NCI-H1417 (cell line): ENCODE measurements around the gene GNAT1.
A peak's percentile ranks its signal among the peaks of the same experiment; 100 is the strongest.

ENCODE experiments used
- DNase-seq, 3 experiments: peaks; one replicate each; lab custom pipeline; 2025; lab: John Stamatoyannopoulos, UW

The GNAT1 gene

DNA sequence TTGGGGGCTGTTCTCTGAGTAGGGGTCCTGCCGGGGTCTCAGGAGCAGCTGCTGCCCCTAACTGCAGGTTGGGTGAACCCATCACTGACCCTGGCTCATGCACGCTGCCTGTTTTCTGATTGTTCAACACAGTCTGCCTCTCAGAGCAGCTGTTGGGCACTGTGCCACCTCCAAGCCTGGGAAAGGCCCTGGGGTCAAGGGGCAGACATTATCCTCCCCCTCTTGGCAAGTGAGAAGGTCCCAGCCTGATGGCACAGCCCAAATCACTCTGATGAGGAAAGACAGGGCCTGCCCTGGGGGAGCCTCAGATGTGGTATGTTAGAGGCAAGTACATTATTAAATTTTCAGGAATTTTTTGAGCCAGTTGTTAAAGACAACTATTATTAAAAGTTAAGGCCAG is 14.1 kb upstream of the GNAT1 start:
- DNase-seq, result no peak

DNA sequence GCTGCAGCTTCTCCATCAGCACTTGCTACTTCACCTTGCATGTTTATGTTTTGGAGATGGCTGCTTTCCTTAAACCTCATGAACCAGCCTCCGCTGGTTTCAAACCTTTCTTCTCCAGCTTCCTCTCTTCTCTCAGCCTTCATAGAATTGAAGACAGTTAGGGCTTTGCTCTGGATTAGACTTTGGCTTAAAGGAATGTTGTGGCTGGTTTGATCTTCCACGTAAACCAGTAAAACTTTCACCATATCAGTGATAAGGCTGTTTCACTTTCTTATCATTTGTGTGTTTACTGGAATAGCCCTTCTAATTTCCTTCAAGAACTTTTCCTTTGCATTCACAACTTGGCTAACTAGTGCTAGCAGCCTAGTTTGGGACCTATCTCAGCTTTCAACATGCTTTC is 11.7 kb upstream of the GNAT1 start:
- DNase-seq, result no peak

DNA sequence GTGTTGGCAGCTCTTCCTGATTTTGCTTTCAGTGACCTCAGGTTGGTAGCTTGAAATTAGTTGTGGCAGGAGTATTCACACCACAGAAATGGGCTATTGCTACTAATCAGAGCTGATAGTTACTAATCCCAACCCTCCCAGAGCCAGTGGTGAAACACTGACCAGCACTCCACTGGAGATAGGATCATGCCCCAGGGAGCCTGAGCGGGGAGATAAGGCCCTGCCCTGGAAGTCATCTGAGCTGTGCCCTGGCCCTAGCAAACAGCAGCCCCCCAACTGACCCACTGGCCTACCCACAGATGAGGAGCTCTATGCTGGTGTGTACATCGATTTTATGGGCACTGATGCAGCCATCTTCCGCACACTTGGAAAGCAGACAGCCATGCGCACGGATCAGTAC is 9.4 kb upstream of the GNAT1 start:
- DNase-seq, result no peak

DNA sequence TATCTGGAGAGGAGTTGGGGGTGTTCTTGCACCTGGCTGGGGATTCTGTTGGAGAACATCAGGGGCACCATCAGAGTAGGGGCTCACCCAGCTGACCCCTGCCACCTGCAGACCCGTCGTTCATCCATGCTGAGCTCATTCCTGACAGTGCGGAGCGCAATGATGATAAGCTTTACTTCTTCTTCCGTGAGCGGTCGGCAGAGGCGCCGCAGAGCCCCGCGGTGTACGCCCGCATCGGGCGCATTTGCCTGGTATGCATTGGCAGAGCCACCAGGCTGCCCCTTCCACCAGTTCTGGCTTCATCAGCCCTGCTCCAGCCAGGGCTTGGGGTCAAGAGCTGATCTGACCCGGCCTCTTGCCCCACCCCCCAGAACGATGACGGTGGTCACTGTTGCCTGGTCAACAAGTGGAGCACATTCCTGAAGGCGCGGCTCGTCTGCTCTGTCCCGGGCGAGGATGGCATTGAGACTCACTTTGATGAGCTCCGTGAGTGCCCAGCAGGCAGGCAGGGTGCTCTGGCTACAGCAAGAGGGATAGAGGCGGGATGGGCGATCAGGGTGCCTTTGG is 8.8 kb upstream of the GNAT1 start:
- no peak for DNase-seq

DNA sequence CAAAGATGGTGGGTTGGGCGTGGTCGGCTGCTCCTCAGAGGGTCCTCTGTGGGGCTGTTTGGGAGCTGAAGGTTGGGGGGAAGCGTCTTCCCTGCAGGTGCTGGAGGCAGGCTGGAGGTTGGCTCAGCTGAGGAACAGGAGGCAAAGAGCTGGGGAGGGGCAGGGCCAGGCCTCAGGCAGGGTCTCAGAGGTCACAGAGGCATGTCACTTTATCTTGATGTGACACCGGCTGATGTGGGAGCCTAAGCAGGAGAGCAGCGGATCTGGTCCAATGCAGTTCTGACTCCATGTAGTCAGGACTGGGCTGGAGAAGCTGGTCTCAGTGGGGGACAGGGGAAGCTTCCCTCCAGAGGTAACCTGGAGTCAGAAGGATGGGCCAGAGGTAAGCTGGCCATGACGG is 7.7 kb upstream of the GNAT1 start:
- no peak for DNase-seq

DNA sequence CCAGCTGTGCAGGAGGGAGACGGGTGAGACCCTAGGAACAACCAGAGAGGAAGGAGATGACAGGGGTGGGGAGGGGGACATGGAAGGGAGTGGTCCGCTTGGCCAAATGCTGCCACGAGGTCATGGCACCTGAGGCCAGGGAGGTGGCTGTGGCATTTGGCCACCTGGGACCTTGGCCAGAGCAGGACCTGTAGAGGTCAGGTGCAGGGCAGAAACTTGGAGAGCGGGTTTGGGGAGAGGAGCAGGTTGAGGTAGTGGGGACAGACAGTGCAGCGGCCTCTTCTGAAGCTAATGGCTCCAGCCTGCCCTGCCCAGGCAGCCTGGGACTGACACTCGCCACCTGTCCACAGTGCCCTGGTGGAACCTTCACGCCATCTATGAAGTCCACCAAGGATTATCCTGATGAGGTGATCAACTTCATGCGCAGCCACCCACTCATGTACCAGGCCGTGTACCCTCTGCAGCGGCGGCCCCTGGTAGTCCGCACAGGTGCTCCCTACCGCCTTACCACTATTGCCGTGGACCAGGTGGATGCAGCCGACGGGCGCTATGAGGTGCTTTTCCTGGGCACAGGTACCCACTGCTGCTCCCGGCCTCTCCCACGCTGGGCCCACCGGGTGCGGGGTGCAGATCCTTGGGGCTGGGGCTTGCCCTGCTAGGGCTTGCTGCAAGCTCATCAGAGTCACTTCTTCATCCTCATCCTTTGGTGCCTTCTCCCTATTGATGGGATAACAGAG is 7.0 kb upstream of the GNAT1 start:
- no peak for DNase-seq

DNA sequence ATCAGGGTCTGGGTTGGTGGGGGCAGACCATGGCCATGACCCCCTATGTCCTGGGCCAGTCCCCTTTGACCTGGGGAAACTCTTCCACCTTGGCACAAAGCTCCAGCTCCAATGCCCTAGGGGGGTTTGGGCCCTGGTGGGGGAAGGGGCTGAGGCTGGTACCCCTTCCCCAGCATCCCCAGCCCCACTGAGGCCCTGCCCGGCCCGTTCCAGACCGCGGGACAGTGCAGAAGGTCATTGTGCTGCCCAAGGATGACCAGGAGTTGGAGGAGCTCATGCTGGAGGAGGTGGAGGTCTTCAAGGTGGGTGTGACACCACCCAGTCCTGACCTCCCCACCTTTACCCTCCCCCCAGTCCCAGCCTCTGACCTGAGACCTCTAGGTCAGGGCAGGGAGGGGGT is 6.2 kb upstream of the GNAT1 start:
- DNase-seq, result no peak

DNA sequence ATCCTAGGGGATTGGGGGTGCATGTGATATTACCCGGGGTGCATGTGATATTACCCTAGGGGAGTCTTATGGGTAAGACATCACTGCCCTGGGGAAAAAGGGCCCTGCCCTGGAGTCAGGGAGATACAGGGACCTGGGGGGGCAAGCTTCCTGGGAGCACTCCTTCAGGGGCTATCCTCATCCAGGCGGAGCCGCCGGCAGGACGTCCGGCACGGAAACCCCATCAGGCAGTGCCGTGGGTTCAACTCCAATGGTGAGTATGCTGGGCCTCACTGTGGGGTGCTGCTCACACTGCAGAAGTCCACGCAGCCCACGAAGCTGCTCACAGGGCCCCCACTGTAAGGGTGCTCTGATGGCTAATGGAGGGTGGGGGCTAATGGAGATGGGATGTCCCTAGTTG is 5.3 kb upstream of the GNAT1 start:
- no peak for DNase-seq

DNA sequence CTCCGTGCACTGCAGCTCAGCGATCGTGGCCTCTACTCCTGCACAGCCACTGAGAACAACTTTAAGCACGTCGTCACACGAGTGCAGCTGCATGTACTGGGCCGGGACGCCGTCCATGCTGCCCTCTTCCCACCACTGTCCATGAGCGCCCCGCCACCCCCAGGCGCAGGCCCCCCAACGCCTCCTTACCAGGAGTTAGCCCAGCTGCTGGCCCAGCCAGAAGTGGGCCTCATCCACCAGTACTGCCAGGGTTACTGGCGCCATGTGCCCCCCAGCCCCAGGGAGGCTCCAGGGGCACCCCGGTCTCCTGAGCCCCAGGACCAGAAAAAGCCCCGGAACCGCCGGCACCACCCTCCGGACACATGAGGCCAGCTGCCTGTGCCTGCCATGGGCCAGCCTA is 3.7 kb upstream of the GNAT1 start:
- DNase-seq, result no peak

DNA sequence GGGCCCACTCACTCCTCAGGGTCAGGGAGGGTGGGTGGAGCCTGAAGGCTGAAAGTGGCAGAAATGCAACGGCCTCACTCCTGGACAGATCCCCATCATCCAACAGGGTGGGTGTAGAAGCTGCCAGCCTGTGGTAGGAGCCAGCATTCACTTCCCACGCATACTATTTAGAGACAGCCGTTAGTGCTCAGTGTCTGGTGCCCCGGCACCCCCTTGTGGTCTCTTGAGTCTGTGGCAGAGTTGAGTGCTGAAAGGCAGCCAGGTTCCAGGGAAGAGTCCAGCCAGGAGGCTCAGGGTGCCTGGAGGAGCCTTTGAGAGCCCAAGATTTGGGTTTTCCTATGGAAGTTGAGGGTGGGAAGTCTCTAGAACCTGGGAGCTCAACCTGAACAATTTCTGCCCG is 2.1 kb upstream of the GNAT1 start:
- peak; percentile 21 to 68 (median 39) for DNase-seq

DNA sequence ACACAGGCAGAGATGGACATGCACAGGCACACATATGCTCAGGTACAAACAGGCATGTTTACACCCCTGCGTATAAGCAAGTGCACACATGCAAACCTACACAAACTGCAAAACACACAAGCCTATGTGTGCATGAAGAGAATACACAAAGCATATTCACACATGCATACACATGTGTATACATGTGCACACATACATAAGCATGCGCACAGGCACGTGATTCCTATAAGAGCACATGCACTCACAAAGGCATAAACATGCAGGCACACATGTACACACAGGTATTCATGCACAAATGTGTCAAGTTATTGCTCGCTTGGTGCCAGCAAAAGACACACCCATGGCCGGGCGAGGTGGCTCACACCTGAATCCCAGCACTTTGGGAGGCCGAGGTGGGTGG is 1.4 kb upstream of the GNAT1 start:
- DNase-seq, result no peak

DNA sequence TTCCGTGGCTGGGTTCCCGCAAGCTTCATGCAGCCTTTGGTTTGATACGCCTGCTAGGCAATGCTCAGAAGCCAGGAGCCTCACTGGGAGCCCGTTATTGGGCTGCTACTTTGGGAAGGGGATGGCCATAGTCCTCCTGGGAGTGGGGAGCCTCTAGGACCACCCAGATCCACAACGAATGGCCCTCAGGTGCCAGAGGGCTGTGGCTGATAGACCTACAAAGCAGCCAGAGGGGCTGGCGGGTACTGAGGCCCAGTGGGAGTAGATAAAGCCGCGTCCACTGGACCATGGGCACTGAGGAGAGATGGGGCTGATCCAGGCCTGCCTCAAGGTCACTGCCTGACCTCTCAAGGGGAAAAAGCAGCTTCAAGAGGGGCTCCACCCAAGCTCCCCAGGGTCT is 714 bp downstream of the GNAT1 start:
- no peak for DNase-seq

DNA sequence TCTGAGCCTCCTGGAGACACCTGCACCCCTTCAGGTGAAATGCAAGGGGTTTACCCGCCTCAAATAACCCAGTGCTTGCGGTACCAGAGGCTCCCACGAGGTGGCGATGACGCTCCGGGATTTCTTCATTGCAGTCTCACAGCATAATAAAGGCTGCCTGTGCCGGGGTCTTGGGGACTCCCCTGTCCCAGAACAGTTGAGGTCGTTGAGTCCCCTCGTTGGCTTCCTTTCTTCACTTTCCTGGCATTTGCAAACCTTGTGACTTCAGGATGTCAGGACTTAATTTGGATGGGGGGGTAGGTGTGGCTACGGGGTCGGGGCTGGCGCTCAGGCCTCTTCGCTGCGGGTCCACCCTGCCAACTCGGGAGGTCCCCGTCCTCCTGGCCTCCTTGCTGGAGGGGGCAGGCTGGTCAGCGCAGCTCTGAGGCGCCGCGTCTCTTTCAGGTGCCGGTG is 1.3 kb downstream of the GNAT1 start:
- DNase-seq, result peak; percentile 62 to 76 (median 66)

DNA sequence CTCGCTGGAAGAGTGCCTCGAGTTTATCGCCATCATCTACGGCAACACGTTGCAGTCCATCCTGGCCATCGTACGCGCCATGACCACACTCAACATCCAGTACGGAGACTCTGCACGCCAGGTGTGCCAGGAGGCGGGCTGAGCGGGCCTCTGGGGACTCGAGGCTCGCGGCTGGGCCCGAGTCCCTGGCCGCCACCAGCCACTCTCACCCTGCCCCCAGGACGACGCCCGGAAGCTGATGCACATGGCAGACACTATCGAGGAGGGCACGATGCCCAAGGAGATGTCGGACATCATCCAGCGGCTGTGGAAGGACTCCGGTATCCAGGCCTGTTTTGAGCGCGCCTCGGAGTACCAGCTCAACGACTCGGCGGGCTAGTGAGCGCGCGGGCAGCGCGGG is 1.9 kb downstream of the GNAT1 start:
- DNase-seq, result peak in 2 of 3 experiments; percentile 48 to 55

DNA sequence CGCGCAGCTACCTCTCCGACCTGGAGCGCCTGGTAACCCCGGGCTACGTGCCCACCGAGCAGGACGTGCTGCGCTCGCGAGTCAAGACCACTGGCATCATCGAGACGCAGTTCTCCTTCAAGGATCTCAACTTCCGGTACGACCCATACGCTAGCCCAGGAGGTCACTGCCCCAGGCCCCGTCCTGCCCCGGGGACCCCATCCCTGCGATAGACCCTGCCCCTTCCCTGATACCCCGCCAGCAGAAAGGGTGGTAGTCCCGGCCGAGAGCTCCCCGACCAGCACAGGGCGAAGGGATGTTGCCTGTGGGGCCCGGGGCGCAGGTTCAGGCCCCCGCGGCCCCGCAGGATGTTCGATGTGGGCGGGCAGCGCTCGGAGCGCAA is 2.3 kb downstream of the GNAT1 start:
- DNase-seq, result peak in 2 of 3 experiments; percentile 45 to 47

DNA sequence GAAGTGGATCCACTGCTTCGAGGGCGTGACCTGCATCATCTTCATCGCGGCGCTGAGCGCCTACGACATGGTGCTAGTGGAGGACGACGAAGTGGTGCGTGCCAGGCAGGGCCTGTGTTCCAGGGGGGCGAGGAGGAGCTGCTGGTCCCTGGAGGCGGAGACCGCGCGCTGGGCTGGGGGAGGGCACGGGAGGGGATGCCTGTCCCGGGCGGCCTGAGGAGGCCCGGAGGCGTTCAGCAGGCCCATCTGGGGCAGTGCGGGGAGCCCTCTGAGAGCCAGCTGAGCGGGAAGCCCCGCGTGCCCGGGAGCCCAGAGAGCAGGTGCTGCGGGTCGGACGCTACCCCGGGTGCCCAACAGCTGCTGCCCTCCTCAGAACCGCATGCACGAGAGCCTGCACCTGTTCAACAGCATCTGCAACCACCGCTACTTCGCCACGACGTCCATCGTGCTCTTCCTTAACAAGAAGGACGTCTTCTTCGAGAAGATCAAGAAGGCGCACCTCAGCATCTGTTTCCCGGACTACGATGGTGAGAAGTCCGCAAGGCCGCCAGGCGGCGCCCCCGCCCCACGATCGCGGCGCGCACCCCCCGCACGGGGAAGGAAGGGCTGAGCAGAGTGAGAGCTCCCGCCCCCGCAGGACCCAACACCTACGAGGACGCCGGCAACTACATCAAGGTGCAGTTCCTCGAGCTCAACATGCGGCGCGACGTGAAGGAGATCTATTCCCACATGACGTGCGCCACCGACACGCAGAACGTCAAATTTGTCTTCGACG is 2.9 kb downstream of the GNAT1 start:
- DNase-seq, result peak; percentile 30 to 78 (median 68)

DNA sequence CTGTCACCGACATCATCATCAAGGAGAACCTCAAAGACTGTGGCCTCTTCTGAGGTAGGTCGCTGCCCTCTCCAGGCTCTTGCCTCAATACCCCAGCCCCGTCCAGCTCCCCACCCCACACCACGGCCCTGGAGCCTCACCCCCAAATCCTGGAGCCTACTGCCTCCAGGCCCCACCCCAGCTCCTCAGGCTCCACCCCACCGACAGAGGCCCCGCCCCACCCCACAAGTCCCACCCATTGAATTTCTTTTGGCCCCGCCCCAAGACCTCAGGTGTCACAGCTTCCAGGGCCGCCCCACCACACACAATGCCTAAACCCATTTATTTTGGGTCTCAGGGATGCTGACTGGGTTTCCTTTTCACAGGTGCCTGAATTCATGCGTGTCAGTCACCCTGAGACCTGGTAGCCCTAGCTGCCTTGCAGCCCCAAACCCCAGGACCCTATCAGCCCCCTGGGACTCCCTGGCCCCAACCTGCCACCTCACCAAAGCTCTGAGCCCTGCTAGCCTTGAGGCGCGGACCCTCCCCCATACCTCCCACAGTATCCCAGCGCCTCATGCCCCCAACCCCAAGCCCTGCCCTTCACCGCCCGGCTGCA is 3.6 kb downstream of the GNAT1 start:
- peak in 2 of 3 experiments; percentile 42 to 56 for DNase-seq

DNA sequence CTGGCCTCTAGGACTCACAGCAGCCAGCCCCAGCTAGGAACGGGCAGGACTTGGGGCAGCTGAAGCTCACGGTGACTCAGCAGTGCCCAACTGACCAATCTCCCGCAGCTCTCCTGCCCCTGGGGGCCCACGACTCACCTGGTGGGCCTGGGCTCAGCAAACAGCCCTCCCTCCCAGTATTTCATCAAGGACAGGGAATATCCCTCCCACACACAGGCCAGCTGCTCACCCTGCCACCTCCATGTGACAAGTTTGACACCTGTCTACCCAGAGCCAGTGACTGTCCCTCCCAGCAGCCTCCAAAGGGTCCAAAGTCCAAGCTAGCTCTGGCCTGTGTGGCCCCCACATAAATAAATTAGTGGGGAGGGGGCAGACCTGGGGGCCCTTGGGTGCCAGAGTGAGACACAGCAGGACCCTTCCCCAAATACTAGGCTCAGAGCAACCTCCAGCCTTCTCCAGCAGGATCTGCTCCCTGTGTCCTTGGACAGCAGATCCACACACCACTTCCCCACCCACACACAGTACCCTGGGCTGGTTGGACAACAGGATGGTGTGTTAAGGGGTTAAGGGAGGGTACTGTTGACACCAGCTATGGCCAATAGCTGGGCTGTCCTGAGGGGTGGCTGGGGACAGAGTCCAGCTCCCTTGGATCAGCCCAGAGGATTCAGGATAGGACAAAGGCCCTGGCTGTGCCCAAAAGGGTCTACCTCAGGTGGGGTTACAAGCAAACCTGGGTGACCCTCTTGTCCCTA is 4.3 kb downstream of the GNAT1 start:
- DNase-seq, result peak in 2 of 3 experiments; percentile 11 to 43

DNA sequence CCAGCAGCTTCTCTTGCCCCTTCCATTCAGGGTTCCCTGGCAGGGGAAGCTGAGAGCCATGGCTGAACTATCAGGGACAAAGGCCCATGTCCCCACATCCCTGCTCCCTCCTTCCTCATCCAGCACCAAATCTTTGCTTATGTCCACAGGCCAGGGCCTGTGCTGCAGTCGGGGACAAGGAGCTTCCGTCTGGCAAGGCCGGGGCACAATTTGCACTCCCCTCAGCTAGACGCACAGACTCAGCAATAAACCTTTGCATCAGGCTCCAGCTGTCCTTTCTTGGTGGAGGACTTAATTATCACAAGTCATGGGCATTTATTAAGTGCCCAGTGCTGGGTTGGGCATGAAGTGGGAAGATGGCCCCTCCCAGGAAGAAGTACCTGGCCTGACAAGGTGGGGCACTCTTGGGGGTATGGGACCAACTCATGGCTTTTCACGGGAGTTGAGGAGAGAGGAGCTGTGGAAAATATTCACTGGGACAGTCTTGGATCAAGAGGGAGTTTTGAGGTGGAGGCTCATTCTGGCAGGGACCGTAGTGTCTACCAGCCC is 4.9 kb downstream of the GNAT1 start:
- no peak for DNase-seq

DNA sequence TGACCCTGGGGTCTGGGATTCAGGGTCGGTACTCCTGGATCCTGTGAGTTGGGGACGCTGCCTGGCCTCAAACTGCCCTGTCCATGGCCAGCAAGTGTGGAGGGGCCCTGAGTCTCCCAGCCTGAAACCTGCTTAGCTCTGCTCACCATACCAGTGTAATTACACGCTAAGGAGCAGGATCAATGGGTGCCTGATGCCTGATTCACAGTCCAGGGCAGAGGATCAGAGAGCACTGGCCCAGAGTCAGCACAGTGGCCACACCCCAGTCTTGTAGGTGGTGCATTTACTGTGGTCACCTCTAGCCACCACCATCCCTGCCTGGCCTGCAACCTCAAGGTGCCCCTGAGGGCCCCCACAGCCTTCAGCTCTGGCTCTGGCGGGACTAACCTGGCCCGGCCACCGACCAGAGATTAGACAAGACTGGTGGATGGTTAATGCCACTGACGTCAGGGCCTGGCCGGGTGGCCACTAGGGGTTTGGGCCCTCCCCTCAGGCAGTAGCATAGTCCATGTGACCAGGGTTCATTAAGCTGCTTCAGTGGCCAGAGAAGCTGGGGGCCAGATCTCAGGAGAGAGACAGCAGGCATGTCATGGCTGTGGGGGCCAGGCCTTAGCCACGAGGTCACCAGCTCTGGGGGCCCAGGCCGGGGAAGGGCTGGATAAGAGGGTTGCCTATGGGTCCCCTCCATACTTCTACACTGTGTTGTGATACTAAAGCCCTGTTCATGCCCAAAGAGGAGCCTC is 10.3 kb downstream of the GNAT1 start:
- no peak for DNase-seq
